D721Med (cell line): ENCODE measurements around the gene RUNX2.

Experiments used
- DNase-seq: peaks from one replicate; pipeline ENCODE4 v3.0.0; 2011; ENCODE audit warnings: low spot score; ENCODE audit not compliant: insufficient read length
- FAIRE-seq: peaks from 2 replicates; lab custom pipeline; 2011; peaks lifted over from hg19 to GRCh38; lab: Jason Lieb, UNC
- CTCF ChIP-seq: IDR thresholded peaks from 2 replicates; pipeline ENCODE4 v1.5.1; 2012; ENCODE audit warnings: mild to moderate bottlenecking, control low read depth; ENCODE audit not compliant: insufficient read depth; ENCODE audit errors: missing control alignments

RUNX2 gene

DNA sequence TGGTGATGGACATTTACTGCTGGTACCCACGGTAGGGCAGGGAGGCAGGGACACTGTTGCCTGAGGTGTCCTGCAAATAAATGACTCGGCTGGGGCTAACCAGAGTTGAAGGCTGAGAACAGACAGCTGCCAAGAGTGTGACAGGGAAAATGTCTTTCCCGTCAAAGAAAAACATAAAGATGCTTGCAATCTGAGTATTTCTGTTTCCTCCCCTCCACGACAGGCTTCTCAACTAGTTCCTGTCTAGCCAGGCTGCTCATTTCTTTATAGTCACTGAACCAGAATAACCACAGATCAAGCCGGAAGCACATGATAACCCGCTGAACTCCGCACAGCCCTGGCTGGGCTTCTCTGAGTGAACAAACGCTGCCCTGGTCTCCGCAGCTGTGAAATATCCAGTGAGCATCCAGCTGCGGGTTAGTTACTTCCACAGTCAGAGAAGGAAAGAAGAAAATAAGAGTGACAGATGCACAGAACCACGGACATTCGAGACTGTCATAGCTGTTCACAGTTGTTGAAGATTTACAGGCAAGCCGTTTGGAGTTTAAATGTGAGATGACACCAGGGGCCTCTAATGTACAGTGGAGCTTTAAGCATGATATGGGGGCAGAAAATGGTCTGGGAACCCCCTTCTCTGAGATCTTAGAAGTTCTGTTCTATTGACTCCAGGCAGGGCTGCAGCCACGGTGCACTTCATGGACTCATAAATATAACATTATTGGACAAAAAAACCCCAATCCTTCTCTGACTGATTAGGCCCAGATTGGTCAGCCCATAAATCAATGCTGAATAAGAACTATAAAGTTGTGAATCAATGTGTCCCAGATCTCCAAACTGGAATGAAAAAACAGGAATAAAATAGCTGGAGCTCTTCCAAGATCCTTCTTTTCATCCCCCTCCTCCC is 349.5 kb downstream of the RUNX2 start:
- FAIRE-seq (no peak), DNase-seq (no peak)
- no peak for TF ChIP-seq CTCF

GRCh38 chr6:45678285-45678607 is 350.1 kb downstream of the RUNX2 start:
- FAIRE-seq = no peak

GRCh38 chr6:45679163-45679562 is 351.0 kb downstream of the RUNX2 start:
- DNase-seq (no peak), FAIRE-seq (no peak)
- no peak for TF ChIP-seq CTCF

More at GRCh38 chr6:45678285-45678607, 350.1 kb downstream of the RUNX2 start:
- DNase-seq = no peak
- no peak for TF ChIP-seq CTCF

GRCh38 chr6:45679631-45680030 is 351.5 kb downstream of the RUNX2 start:
- DNase-seq = no peak
- FAIRE-seq = no peak
- TF ChIP-seq CTCF = no peak

DNA sequence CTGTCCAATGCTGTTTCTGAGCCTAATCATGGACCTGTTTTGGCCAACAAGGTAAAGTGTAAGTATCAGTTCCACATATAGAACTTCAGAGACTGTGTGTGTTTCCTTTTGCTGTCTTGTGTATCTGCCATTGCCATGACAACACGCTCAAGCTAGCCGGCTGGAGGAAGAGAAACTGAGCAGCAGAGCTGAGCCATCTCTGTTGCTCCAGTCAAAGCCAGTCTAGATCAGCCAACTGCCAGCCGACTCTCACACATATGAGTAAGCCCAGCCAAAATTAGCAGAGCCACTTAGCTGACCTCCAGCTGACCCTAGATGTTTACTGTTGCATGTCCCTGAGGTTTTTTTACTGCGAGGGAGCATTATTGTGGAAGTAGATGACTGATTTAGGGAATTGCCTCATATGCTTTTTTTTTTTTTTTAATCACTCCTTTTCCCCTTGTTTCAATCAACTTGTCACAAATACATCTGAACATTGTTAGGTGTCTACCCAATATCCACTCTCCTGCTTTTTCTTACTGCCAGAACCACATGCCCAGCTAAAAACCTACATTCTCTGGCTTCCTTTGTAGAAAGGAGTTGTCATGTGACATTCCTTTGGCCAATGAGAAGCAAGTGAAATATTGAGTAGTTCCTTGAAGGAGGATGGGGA is 353.9 kb downstream of the RUNX2 start:
- no peak for DNase-seq
- FAIRE-seq = no peak
- no peak for TF ChIP-seq CTCF

GRCh38 chr6:45684476-45684875 is 356.3 kb downstream of the RUNX2 start:
- DNase-seq (no peak), FAIRE-seq (no peak)
- TF ChIP-seq CTCF = no peak

DNA sequence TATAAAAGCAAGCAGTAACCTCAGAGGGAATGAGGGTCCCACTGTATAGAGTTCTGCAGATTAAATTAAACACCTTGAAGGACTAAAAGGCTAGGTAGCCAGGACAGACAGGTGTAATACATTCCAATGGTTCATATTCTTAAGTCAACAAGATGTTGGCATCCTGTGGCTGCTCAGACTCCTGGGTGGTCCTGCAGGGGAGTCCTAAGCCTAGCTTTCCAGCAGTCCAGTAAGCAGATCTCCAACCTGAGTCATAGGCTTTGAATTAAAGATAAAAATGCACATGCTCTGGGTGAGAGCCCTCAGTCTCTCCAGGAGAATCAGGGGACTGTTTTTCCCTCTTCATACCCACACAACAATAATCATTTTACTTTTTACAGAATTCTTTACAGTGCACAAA is 356.9 kb downstream of the RUNX2 start:
- no peak for FAIRE-seq
- no peak for DNase-seq
- no peak for TF ChIP-seq CTCF
